ENCODE data around the gene KCNIP4.
A peak's percentile ranks its signal among the peaks of the same experiment; 100 is the strongest.
"Not testable (repeated sequence)": the region's sequence is repeated elsewhere in the genome, so short reads cannot be mapped to it uniquely, and the experiment has no call there.

KCNIP4 gene

GRCh38 chr4:20825505-20825904, 1123.1 kb downstream of the KCNIP4 start:
- DNase-seq: no peak

DNA sequence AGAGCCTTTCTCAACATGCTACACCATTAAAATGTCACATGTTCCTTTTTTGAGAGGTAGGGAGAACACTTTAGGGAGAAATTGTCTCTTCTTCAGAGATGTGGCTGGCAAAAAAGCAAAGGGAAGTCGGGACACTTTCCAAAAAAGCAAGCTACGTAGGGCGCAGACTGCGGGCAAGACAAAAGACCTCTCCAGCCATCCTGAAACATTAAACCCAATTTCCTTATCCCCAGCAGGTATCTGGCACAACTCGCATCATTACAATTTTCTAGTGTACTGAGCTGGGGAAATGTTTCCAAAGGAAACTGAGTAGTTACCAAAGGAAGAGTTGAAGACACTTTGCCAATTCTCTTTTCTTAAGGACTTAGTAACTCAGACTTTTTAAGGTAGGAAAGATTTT, 1132.3 kb downstream of the KCNIP4 start:
- DNase-seq: no peak

DNA sequence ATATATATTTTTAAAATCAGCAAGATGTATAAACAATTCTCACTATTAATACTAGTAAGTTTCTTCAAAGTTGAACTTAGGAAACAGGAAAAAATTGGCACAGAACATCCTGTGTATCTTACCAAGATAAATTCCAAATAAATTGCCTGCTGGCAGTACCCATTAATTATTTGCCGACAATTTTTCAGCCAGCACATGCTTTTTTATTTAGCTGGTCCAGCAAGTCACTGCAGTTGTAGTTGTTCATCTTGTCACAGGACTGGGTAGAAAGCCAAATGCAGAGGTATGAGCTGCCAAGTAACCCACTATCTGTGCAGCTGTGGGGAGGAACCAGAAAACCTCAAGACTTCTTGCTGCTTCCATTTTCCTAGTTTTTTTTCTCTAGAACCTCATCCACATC, 1134.9 kb downstream of the KCNIP4 start:
- DNase-seq: no peak

GRCh38 chr4:20809812-20810211, 1138.8 kb downstream of the KCNIP4 start:
- peak; percentile 65 for DNase-seq

DNA sequence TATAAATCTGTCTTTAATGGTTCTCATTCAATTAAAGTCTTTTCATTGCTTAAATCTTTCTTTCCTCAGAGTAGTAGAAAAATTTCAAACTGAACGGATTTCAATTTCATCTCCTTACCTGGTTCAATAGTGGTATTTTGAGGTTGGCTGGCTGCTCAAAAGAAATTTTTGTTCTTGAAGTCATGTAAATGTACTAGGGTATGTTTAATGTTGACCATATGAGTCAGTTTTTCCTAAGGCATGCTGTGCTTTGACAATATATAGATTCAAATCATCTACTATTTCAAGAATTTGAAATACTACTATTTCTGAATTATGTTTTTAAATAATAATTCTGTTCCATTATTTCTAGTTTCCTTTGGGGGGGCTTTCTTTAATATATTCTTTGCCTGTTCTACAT, 1142.9 kb downstream of the KCNIP4 start:
- no peak for DNase-seq

- DNase-seq: no peak
Observed at GRCh38 chr4:20787940-20788665, 1160.5 kb downstream of the KCNIP4 start.

DNA sequence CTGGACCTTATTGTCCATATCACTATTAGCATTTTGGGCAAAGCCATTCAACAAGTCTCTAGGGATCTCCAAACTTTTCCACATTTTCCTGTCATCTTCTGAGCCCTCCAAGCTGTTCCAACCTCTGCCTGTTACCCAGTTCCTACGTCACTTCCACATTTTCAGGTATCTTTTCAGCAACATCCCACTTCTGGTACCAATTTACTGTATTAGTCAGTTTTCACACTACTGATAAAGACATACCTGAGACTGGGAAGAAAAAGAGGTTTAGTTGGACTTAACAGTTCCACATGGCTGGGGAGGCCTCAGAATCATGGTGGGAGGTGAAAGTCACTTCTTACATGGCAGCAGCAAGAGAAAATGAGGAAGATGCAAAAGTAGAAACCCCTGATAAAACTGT, 1165.4 kb downstream of the KCNIP4 start:
- DNase-seq: not testable (repeated sequence)

GRCh38 chr4:20778896-20779295, 1169.7 kb downstream of the KCNIP4 start:
- DNase-seq: no peak

GRCh38 chr4:20773144-20773997, 1175.2 kb downstream of the KCNIP4 start:
- peak; percentile 62 for DNase-seq

DNA sequence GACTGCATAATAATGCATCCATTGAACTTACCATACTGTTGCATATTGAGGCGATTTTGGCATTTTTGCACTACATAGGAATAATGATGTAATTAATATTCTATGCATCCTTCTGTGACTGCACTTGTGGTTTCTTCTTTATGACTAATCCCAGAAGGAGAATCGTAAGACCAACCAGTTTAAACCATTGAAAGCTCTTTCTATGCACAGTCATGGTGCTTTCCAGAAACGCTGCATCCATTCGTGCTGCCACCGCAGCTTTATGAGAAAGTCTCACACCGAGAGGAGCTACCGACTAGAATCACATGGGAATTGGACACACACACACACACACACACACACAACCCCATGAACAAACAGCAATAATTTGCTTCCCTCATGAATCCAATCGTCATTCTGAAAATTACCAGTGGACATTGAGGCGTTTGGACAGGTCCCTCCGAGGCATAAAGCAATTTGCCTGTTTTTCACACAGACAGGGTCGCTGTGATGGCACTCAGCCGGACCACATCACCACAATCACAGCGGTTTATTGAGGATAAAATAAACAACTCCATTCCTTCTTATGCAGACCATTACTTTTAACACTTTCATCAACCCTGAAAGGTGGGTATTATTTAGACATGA, 1184.1 kb downstream of the KCNIP4 start:
- DNase-seq: no peak

DNA sequence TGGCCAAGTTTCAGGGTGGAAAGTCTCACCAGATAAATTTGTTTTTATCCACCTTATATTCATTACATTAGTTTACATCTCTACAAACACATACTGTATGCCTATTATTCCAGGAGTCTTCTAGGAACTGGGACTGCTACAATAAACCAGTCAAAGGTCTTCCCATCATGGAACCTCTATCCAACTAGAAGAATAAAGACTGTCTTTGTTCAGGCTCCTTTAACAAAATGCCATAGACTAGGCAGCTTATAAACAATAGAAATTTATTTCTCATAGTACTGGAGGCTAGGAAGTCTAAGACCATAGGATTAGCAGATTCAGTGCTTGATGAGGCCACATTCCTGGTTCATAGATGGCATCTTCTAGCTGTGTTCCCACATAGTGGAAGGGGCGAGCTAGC, 1186.7 kb downstream of the KCNIP4 start:
- DNase-seq: no peak

DNA sequence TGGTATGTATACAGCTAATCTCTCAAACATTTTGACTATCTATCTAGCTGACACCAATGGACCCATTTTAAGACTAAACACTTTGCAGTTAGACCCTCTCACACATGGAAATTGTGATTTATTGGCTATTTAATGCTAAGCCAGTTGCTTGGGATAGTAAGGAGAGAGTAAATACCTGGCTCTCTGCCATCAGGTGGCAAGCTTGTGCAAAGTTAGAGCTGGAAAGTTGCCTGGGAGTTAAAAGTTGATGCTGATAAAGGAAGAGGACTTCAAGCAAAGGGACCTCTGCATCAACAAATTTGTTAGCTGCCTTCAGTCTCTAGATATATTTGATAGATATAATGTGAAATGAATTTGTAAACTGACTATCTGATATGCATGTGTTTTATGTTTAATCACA, 1187.2 kb downstream of the KCNIP4 start:
- DNase-seq: no peak

DNA sequence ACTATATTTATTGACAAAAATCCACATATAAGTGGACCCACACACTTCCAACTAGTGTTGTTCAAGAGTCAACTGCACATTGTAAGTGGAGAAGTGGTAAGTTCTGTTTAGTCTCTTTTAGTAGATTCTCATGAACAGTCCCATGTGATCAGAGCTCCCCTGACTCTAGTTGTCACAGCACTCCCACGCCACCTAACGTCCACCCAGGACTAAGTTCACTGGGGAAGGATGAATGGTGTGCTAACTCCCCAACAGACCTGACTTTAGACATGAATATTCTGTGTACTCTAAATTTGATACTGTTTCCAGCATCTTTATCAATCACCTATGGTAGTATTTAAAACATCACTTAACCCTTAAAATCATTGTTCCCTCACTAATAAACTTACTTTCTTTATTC, 1188.5 kb downstream of the KCNIP4 start:
- DNase-seq: no peak

DNA sequence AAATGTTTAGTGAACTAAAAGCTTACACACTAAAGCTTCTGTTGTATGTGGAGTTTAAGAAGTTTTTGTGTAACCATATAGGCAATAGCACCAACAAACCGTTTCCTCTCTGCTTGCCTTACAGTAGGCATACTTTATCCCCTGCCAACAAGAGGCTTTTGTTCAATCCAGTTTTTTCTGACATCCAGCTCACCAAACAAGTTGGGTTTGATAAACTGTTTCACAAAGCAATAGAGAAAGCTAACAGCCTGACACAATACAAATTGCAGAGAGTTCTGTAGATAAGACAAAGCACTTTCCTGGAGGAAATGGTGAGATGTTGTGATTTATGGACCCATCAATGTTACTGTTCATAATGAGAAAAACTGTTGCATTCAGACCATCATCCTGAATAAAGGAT, 1194.5 kb downstream of the KCNIP4 start:
- DNase-seq: no peak

- no peak for DNase-seq
Observed at GRCh38 chr4:20752641-20753040, 1195.9 kb downstream of the KCNIP4 start.

GRCh38 chr4:20746000-20746399, 1202.6 kb downstream of the KCNIP4 start:
- not testable (repeated sequence) for DNase-seq

GRCh38 chr4:20735931-20736330, 1212.6 kb downstream of the KCNIP4 start:
- DNase-seq: no peak

DNA sequence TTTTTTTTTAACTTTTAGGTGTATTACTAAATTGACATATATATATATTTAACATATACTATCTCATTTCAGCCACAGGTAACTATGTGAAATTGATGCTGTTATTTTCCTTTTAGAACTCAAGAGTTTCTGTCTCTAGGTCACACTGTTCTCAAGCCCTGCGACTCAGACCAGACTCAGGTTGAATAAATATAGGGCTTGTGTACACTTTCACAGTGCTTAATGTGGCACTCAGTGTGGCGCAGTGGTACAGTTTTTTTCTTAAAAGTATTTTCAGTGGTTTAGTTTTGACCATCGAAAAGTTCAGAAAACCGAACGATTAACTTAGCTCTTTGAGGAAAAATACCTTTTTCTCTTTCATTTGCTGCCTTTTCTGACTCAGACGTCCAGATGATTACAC, 1223.7 kb downstream of the KCNIP4 start:
- no peak for DNase-seq

DNA sequence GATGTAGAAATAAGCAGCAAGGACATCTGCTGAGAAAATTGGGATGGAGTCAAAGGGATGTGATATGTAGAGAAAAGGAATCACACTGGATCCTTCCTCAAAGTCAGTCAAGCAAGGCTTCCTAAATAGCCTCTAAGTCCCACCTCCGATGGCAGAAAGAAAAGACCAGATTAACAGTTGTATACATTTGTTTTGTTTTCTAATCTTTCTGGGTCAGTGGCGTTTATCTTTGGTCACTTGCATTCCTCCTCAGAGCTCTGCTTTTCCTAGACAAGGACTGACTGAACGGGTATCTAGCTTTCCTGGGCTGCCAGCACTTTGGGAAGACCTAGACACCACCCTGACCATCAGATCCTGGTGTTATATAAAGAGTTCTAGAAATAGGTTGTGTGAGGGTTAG, 1225.1 kb downstream of the KCNIP4 start:
- no peak for DNase-seq

DNA sequence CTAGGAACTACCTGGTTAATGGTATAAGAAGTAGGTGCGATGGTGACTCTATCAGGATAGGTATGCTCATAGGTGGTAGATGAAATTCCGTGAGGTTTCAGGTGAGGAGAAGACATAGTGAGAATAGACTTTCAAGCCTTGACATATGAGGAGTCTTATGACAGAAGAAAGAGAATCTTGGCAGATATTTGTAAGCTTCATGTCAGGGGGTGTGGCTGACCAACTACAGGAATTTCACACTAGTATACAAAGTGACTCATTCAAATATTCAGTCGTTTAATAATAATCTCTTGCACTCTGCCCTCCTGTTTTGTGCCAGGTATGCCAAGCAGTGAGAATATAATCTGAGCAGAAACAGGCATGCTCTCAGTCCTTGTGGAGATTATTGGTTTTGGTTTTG, 1225.6 kb downstream of the KCNIP4 start:
- no peak for DNase-seq

DNA sequence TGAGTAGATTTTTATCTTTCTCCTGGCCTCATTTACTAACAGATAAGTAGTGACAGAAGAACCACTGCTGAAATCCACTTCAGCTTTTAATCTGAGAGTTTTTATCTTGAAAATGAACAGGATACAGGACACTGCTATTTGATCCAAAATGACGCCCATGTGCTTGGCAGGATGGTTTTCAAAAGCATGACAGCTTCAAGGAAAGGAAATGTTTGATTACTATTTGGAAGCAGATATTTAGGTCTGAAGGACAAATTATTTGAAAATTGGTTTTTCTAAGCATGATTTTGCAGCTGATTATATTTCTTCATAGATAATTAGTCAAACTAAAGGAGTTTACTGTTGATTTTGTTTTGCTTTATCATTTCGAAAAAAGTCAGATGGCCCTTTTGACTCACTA, 1237.2 kb downstream of the KCNIP4 start:
- no peak for DNase-seq

GRCh38 chr4:20700007-20700761, 1248.4 kb downstream of the KCNIP4 start, which contains the start of gene PACRGL:
Gene PACRGL, plus strand, starts transcription at chr4:20700458. Its CDS starts 4,024 bp downstream, at chr4:20704482.
- peak; percentile 82 for DNase-seq

GRCh38 chr4:20698820-20699219, 1249.8 kb downstream of the KCNIP4 start:
- DNase-seq: no peak
